Endometrial microvascular endothelial cells (primary cell): ENCODE results near the gene CNTNAP5. TPM values are rescaled to one million over a fixed set of nuclear protein-coding genes. Genes with fewer than 3 reads are reported as not detected.

ENCODE experiments used
- in situ Hi-C: cut with HindIII; loops from 2 replicates; pipeline ENCODE4 v1.10.0; 2017; ENCODE audit warnings: low sequenced_read_pairs, low pct_unique_long_range_greater_than_20kb; ENCODE audit errors: inconsistent ontology term
- total RNA-seq: library from RNA; depleted of rRNA; stranded (reverse); fragments of >200 nt; gene quantifications from one replicate; pipeline ENCODE4 v1.2.3, GENCODE V29; 2015; ENCODE audit errors: inconsistent ontology term

Gene CNTNAP5
- not detected for total RNA-seq

- in situ Hi-C loops: no loop called here
Observed at GRCh38 chr2:124025171-124025580, at the start of gene CNTNAP5. Gene CNTNAP5 (plus strand): TSS chr2:124025287. CDS start chr2:124025651, 364 bp downstream.

- in situ Hi-C loops: no loop called here
Observed at GRCh38 chr2:123976054-123976648, 48.9 kb upstream of the CNTNAP5 start.

GRCh38 chr2:123993728-123994323 lies 31.3 kb upstream of the CNTNAP5 start:
- in situ Hi-C loops: no loop called here

GRCh38 chr2:123999681-124000080 lies 25.4 kb upstream of the CNTNAP5 start:
- in situ Hi-C loops: no loop called here

- in situ Hi-C loops: no loop called here
Observed at GRCh38 chr2:124001696-124002430, 23.2 kb upstream of the CNTNAP5 start.

GRCh38 chr2:124018890-124019289 lies 6.2 kb upstream of the CNTNAP5 start:
- in situ Hi-C loops: no loop called here

GRCh38 chr2:124024561-124025170 lies 421 bp upstream of the CNTNAP5 start:
- in situ Hi-C loops: no loop called here

GRCh38 chr2:124025891-124026434 lies 876 bp downstream of the CNTNAP5 start:
- in situ Hi-C loops: no loop called here

- in situ Hi-C loops: no loop called here
Observed at GRCh38 chr2:124026503-124026902, 1.4 kb downstream of the CNTNAP5 start.

GRCh38 chr2:124027182-124027581 lies 2.1 kb downstream of the CNTNAP5 start:
- in situ Hi-C loops: no loop called here

- in situ Hi-C loops: no loop called here
Observed at GRCh38 chr2:124032799-124033198, 7.7 kb downstream of the CNTNAP5 start.

GRCh38 chr2:124034265-124034664 lies 9.2 kb downstream of the CNTNAP5 start:
- in situ Hi-C loops: no loop called here

GRCh38 chr2:124035001-124035400 lies 9.9 kb downstream of the CNTNAP5 start:
- in situ Hi-C loops: no loop called here

GRCh38 chr2:124039032-124039431 lies 13.9 kb downstream of the CNTNAP5 start:
- in situ Hi-C loops: no loop called here

- in situ Hi-C loops: no loop called here
Observed at GRCh38 chr2:124039762-124040291, 14.7 kb downstream of the CNTNAP5 start.

- in situ Hi-C loops: no loop called here
Observed at GRCh38 chr2:124045894-124046293, 20.8 kb downstream of the CNTNAP5 start.

GRCh38 chr2:124046332-124046731 lies 21.2 kb downstream of the CNTNAP5 start:
- in situ Hi-C loops: no loop called here

- in situ Hi-C loops: no loop called here
Observed at GRCh38 chr2:124048102-124048501, 23.0 kb downstream of the CNTNAP5 start.

GRCh38 chr2:124048664-124049063 lies 23.6 kb downstream of the CNTNAP5 start:
- in situ Hi-C loops: no loop called here
